Activated CD4-positive, alpha-beta T cell treated with anti-CD3 and anti-CD28 coated beads, Interleukin-2, amount 50 U/mL, for 4 hours (primary cell): ENCODE data around the gene SLC22A13.
"Not testable (repeated sequence)": the region's sequence is repeated elsewhere in the genome, so short reads cannot be mapped to it uniquely, and the experiment has no call there.

Experiments used
- DNase-seq, 2 experiments: peaks; one replicate each; pipeline ENCODE4 v3.0.0-alpha.2; 2020

Gene SLC22A13

GRCh38 chr3:38264779-38265178, 833 bp upstream of the SLC22A13 start:
- no peak for DNase-seq

GRCh38 chr3:38266810-38267209, 1.2 kb downstream of the SLC22A13 start:
- DNase-seq: no peak

- no peak for DNase-seq
Measured at GRCh38 chr3:38267662-38268061, 2.0 kb downstream of the SLC22A13 start.

- no peak for DNase-seq
Measured at GRCh38 chr3:38268087-38268486, 2.5 kb downstream of the SLC22A13 start.

GRCh38 chr3:38268522-38268921, 2.9 kb downstream of the SLC22A13 start:
- no peak for DNase-seq

GRCh38 chr3:38270606-38271005, 5.0 kb downstream of the SLC22A13 start:
- DNase-seq: no peak

- no peak for DNase-seq
Measured at GRCh38 chr3:38271553-38271952, 5.9 kb downstream of the SLC22A13 start.

GRCh38 chr3:38274864-38275649, 9.4 kb downstream of the SLC22A13 start:
- no peak for DNase-seq

- DNase-seq: no peak
Measured at GRCh38 chr3:38275658-38276057, 10.0 kb downstream of the SLC22A13 start.

- DNase-seq: no peak
Measured at GRCh38 chr3:38276081-38276916, 10.7 kb downstream of the SLC22A13 start.

- no peak for DNase-seq
Measured at GRCh38 chr3:38276917-38277630, 11.5 kb downstream of the SLC22A13 start.

- no peak for DNase-seq
Measured at GRCh38 chr3:38278841-38279240, 13.2 kb downstream of the SLC22A13 start.

GRCh38 chr3:38281895-38282686, 16.5 kb downstream of the SLC22A13 start, which contains the start of gene SLC22A14:
Gene SLC22A14, plus strand, starts transcription at chr3:38282294. Its CDS starts 23,733 bp downstream, at chr3:38306027.
- DNase-seq: no peak

- DNase-seq: no peak
Measured at GRCh38 chr3:38283810-38284755, 18.5 kb downstream of the SLC22A13 start.

- no peak for DNase-seq
Measured at GRCh38 chr3:38284756-38285150, 19.1 kb downstream of the SLC22A13 start.

- DNase-seq: not testable (repeated sequence)
Measured at GRCh38 chr3:38289286-38290217, 23.9 kb downstream of the SLC22A13 start.

- not testable (repeated sequence) for DNase-seq
Measured at GRCh38 chr3:38297053-38297452, 31.4 kb downstream of the SLC22A13 start.

- DNase-seq: no peak
Measured at GRCh38 chr3:38297537-38297936, 31.9 kb downstream of the SLC22A13 start.

GRCh38 chr3:38297947-38298711, 32.5 kb downstream of the SLC22A13 start:
- no peak for DNase-seq
